ENCODE data around the gene DCUN1D3. TPM values are rescaled to one million over a fixed set of nuclear protein-coding genes. Genes with fewer than 3 reads are reported as not detected.

The DCUN1D3 gene
- total and polyA plus RNA-seq, 2 donors (not counting 3 experiments of a cell fraction or from before 2014, with no cell fraction given): 10.4 to 35.0 TPM

DNA sequence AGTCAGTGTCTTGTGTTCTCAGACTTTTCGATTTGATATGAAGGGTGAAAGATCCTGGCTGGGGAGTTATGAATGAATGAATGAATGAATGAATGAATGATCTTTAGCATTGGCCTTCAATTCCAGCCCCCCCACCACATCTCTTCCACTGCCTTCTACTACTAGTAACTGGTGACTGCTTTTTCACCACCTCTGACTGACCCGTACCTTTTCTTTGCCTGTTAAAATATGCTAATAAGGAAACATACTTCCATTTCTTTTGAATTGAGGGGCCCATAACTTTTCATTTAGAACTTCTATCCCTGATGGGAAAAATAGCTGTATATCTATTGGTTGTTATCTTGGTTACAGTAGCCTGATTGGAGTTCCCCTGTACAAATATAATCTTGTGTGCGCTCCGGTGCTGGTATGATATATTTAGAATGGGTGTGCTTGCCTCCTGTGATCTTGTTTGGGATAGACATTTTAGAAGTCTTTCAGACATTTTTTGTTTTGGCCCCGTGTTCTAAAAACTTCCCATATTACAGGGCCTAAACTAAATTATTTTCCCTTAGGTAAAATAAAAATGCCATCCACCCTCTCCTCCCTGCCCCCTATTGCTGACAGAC, 3.8 kb upstream of the DCUN1D3 start:
- CTCF ChIA-PET: interaction anchor here (1.1 to 2.9 kb wide), 5 partner anchors 17 to 53 kb away, joined by 3 to 22 read pairs (median 4); no protein-coding TSS in a partner anchor
- BruUV-seq (replicated peaks): TSS peak; percentile 2
- peak overlapping the region; percentile 95 for H3K9ac ChIP-seq (replicated peaks; ENCODE audit: extremely low read depth, insufficient read depth, low read length)
- no peak overlapping the region for H2AFZ ChIP-seq (ENCODE audit: low read depth, low read length)
- dilution Hi-C loops (cut with MboI; ENCODE audit: extremely low pct_ligation_motif_present, low sequenced_read_pairs) (no loop called here), intact Hi-C loops (cut with micrococcal nuclease) (loop anchor here (1.0 to 5.0 kb wide), 5 partner anchors 51 to 1288 kb away; partner anchors contain the start of genes ERI2, REXO5 and THUMPD1)
- peak overlapping the region in 1 of 3 experiments; percentile 27 for H3K4me3 ChIP-seq (replicated peaks in 1 of 3; ENCODE audit: insufficient read depth in 1 of 3, low read depth in 1 of 3, low read length in 3 of 3)
- no peaks in the 10 kb centered on the region for H3K27me3 ChIP-seq (ENCODE audit: control insufficient read depth in 2 of 2, insufficient read depth in 2 of 2, low read length in 2 of 2)
- H3K79me2 ChIP-seq (ENCODE audit: control insufficient read depth, insufficient read depth, low read length): peaks cover 28% of the 10 kb centered on the region
- peaks cover 74% of the 10 kb centered on the region for H3K4me1 ChIP-seq (ENCODE audit: control insufficient read depth, extremely low read depth, insufficient read depth, low read length)
- no peaks in the 10 kb centered on the region for H3K36me3 ChIP-seq (ENCODE audit: control insufficient read depth in 2 of 2, extremely low read depth in 1 of 2, insufficient read depth in 2 of 2, low read length in 2 of 2)
- peak overlapping the region; percentile 81 for H3K4me2 ChIP-seq (ENCODE audit: insufficient read depth, low read length)
- H3K9me3 ChIP-seq (replicated peaks; ENCODE audit: control insufficient read depth, insufficient read depth, low read length): no peaks in the 10 kb centered on the region
- H3K9me1 ChIP-seq (replicated peaks; ENCODE audit: control insufficient read depth, extremely low read depth, insufficient read depth, low read length): no peaks in the 10 kb centered on the region
- POLR2A ChIA-PET: interaction anchor here (0.5 to 1.5 kb wide), 2 partner anchors 53 to 134 kb away, joined by 3 to 5 read pairs; no protein-coding TSS in a partner anchor
- TF ChIP-seq, protein P1, sequence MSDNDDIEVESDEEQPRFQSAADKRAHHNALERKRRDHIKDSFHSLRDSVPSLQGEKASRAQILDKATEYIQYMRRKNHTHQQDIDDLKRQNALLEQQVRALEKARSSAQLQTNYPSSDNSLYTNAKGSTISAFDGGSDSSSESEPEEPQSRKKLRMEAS (IDR thresholded peaks at IDR 0.05; ENCODE audit: insufficient read depth, insufficient read length): no peak
- TF ChIP-seq, protein P2, sequence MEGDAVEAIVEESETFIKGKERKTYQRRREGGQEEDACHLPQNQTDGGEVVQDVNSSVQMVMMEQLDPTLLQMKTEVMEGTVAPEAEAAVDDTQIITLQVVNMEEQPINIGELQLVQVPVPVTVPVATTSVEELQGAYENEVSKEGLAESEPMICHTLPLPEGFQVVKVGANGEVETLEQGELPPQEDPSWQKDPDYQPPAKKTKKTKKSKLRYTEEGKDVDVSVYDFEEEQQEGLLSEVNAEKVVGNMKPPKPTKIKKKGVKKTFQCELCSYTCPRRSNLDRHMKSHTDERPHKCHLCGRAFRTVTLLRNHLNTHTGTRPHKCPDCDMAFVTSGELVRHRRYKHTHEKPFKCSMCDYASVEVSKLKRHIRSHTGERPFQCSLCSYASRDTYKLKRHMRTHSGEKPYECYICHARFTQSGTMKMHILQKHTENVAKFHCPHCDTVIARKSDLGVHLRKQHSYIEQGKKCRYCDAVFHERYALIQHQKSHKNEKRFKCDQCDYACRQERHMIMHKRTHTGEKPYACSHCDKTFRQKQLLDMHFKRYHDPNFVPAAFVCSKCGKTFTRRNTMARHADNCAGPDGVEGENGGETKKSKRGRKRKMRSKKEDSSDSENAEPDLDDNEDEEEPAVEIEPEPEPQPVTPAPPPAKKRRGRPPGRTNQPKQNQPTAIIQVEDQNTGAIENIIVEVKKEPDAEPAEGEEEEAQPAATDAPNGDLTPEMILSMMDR (IDR thresholded peaks at IDR 0.05; ENCODE audit: extremely low read depth in 1 of 2, insufficient read depth in 1 of 2, low read depth in 1 of 2, low read length in 2 of 2): no peak
- no peak for TF ChIP-seq MYC (IDR thresholded peaks at IDR 0.05; ENCODE audit: low read depth, low read length)
- no peak for TF ChIP-seq FOS (IDR thresholded peaks at IDR 0.05; ENCODE audit: borderline replicate concordance, insufficient read depth, low read length)
- no peak for TF ChIP-seq JUN (IDR thresholded peaks at IDR 0.05; ENCODE audit: borderline replicate concordance, insufficient read depth, insufficient read length, low read depth)
- no peaks in the 10 kb centered on the region for H4K20me1 ChIP-seq (replicated peaks; ENCODE audit: control insufficient read depth, extremely low read depth, insufficient read depth, low read length)
- FAIRE-seq: no peak
- DNase-seq (ENCODE audit: low read depth, low spot score): no peak
- peak overlapping the region; percentile 100 for H3K27ac ChIP-seq (ENCODE audit: insufficient read depth, low read depth, low read length)

Measured in endothelial cell of umbilical vein (primary cell).